K562 (cell line): ENCODE results near the gene USP22. TPM values are rescaled to one million over a fixed set of nuclear protein-coding genes. Genes with fewer than 3 reads are reported as not detected.

Source experiments
- ATAC-seq: fragments of 200-7000 bp; cut with Tn5 transposase; 3 replicates; pipeline ENCODE4 v1.9.1; 2020; ENCODE audit warnings: moderate library complexity
- BruUV-seq: library from RNA; stranded (reverse); fragments of 400-500 nt; replicated peaks from 2 replicates; lab custom pipeline; 2021; lab: Mats Ljungman, UMichigan
- CTCF ChIA-PET: fragments of 300-600 bp; formaldehyde crosslinking; extraction: SDS; loops from one replicate; lab custom pipeline; 2021; ENCODE audit warnings: low intra/inter-chr PET ratio; lab: Yijun Ruan, JAX
- POLR2A ChIA-PET: fragments of 300-600, 350-650 bp; sonication (Branson Sonifier 250); formaldehyde crosslinking; extraction: SDS; loops from one replicate; lab custom pipeline; 2021; ENCODE audit warnings: antibody characterized with exemption, inconsistent platforms; lab: Yijun Ruan, JAX
- DNase-seq, 4 experiments: peaks; one replicate each; pipeline versions ENCODE4 v3.0.0 to v3.0.0-alpha.2; 2011 to 2018; ENCODE audit warnings: low spot score in 3 of 4, mixed read lengths in 3 of 4; ENCODE audit errors: extremely low read depth in 1 of 4
- FAIRE-seq: peaks from 2 replicates; lab custom pipeline; 2011; peaks lifted over from hg19 to GRCh38; lab: Jason Lieb, UNC
- H2AFZ ChIP-seq: 2 replicates; pipeline ENCODE4 v1.6.0; 2011; ENCODE audit warnings: low read depth, low read length, control low read depth, inconsistent platforms
- H3K27ac ChIP-seq: fragments of 200-600 bp; 3 replicates; pipeline ENCODE4 v1.8.0; 2011; ENCODE audit warnings: low read depth, mild to moderate bottlenecking, control low read depth, inconsistent platforms, low read length, moderate library complexity, mixed read lengths; ENCODE audit errors: extremely low read depth
- H3K27me3 ChIP-seq, 2 experiments: fragments of 300-600 bp in 1 of 2; 2 replicates in 1 of 2; 3 replicates in 1 of 2; pipeline versions ENCODE4 v1.6.0 to v1.8.0; 2011; ENCODE audit warnings: inconsistent platforms in 2 of 2, low read length in 2 of 2, mild to moderate bottlenecking in 1 of 2, mixed read lengths in 1 of 2, moderate library complexity in 1 of 2; ENCODE audit not compliant: control insufficient read depth in 2 of 2, insufficient read depth in 2 of 2
- H3K36me3 ChIP-seq: fragments of 300-600 bp; 3 replicates; pipeline ENCODE4 v1.8.0; 2011; ENCODE audit warnings: mild to moderate bottlenecking, low read length, inconsistent platforms; ENCODE audit not compliant: control insufficient read depth, insufficient read depth
- H3K4me1 ChIP-seq, 2 experiments: fragments of 200-600 bp in 1 of 2; replicated peaks in 1 of 2; 2 replicates in 1 of 2; 3 replicates in 1 of 2; pipeline versions ENCODE4 v1.5.1 to v1.8.0; 2011; ENCODE audit warnings: inconsistent platforms in 2 of 2, low read length in 2 of 2, mild to moderate bottlenecking in 1 of 2, mixed read lengths in 1 of 2, moderate library complexity in 1 of 2; ENCODE audit not compliant: control insufficient read depth in 2 of 2, insufficient read depth in 2 of 2
- H3K4me2 ChIP-seq: 2 replicates; pipeline ENCODE4 v1.6.1; 2011; ENCODE audit warnings: low read length, control low read depth, inconsistent platforms, mixed read lengths; ENCODE audit not compliant: insufficient read depth
- H3K4me3 ChIP-seq: fragments of 200-600 bp; sonication (generic), shearing (Covaris generic); 2 replicates; pipeline ENCODE4 v1.5.1; 2016; ENCODE audit warnings: control low read depth, inconsistent platforms
- H3K79me2 ChIP-seq: fragments of 200-600 bp; 3 replicates; pipeline ENCODE4 v1.8.0; 2011; ENCODE audit warnings: low read length, inconsistent platforms; ENCODE audit not compliant: control insufficient read depth, insufficient read depth
- H3K9ac ChIP-seq, 2 experiments: 2 replicates each; pipeline versions ENCODE4 v1.6.0 to v1.6.1; 2011; ENCODE audit warnings: low read depth in 2 of 2, low read length in 2 of 2, control low read depth in 1 of 2, inconsistent platforms in 1 of 2, mild to moderate bottlenecking in 1 of 2, mixed read lengths in 1 of 2; ENCODE audit not compliant: insufficient read depth in 1 of 2
- H3K9me1 ChIP-seq: one replicate; pipeline ENCODE4 v1.6.0; 2011; ENCODE audit warnings: inconsistent platforms, mild to moderate bottlenecking, low read length, moderate library complexity; ENCODE audit not compliant: control insufficient read depth, insufficient read depth
- H3K9me3 ChIP-seq: replicated peaks from 2 replicates; pipeline ENCODE4 v1.5.1; 2011; ENCODE audit warnings: low read depth, low read length, inconsistent platforms; ENCODE audit not compliant: control insufficient read depth, insufficient read depth
- H4K20me1 ChIP-seq: replicated peaks from 2 replicates; pipeline ENCODE4 v1.6.1; 2011; ENCODE audit warnings: low read length, inconsistent platforms, mixed read lengths; ENCODE audit not compliant: control insufficient read depth, insufficient read depth
- ELF1 ChIP-seq: fragments of 200-800 bp; sonication (Bioruptor generic); IDR thresholded peaks from 2 replicates; pipeline ENCODE4 v1.6.1; 2016; ENCODE audit warnings: missing genetic modification characterization, missing compliant biosample characterization
- FOXA3 ChIP-seq, 2 experiments: fragments of 450-650 bp in 1 of 2; sonication (generic) in 1 of 2; formaldehyde crosslinking; IDR thresholded peaks in 1 of 2; conservative IDR thresholded peaks in 1 of 2; 2 replicates each; pipeline versions ENCODE4 v1.4.0 to v1.8.0; 2020 to 2022; ENCODE audit warnings: mild to moderate bottlenecking in 2 of 2, missing genetic modification reagents in 1 of 2
- RBFOX2 ChIP-seq: fragments of 200-400 bp; formaldehyde crosslinking; IDR thresholded peaks from 2 replicates; pipeline ENCODE4 v1.6.1; 2017; ENCODE audit warnings: low read depth, mild to moderate bottlenecking, low read length, moderate library complexity
- TAL1 ChIP-seq: fragments of 450-650 bp; IDR thresholded peaks from 2 replicates; pipeline ENCODE4 v1.6.1; 2016; ENCODE audit warnings: mild to moderate bottlenecking
- TCF7L2 ChIP-seq: fragments of 150-350 bp; IDR thresholded peaks from 2 replicates; pipeline ENCODE4 v1.6.1; 2016; ENCODE audit warnings: low read depth, mild to moderate bottlenecking, low read length, moderate library complexity
- THRB ChIP-seq: fragments of 450-650 bp; formaldehyde crosslinking; conservative IDR thresholded peaks from 2 replicates; pipeline ENCODE4 v1.4.0; 2022; ENCODE audit warnings: mild to moderate bottlenecking, missing genetic modification characterization
- WGBS: fragments of 100-300 bp; shearing (Covaris generic); methylation state at CpG from one replicate; pipeline ENCODE4 v1.1.6; 2016; ENCODE audit warnings: low coverage, mixed read lengths; ENCODE audit not compliant: insufficient coverage; ENCODE audit errors: missing lambda C conversion rate; 5-methylcytosine and 5-hydroxymethylcytosine counted together
- in situ Hi-C: fragments of 300-500 bp; cut with MboI; formaldehyde crosslinking; loops from 4 replicates; pipeline ENCODE4 v1.15.0; 2018; ENCODE audit warnings: inconsistent platforms, mixed read lengths
- intact Hi-C: fragments of 100-400 bp; cut with micrococcal nuclease; formaldehyde crosslinking; loops from 2 replicates; pipeline ENCODE4 v1.14.2; 2022
- polyA plus RNA-seq, 8 experiments: library from polyadenylated mRNA; depleted of rRNA in 4 of 8; stranded (reverse) in 5 of 8; unstranded in 3 of 8; fragments of >200 nt; fragmentation: Nextera tagmentation in 2 of 8; fragmentation: Illumina TruSeq in 1 of 8; extraction: Ambion mirVana in 2 of 8; extraction: Trizol in 1 of 8; gene quantifications; 2 replicates each; pipeline versions ENCODE4 v1.2.1 to v1.2.3, GENCODE V29; 2011 to 2014; ENCODE audit warnings: inconsistent platforms in 1 of 8, missing spikeins in 1 of 8
- total RNA-seq, 7 experiments: library from RNA; depleted of rRNA in 6 of 7; stranded (reverse); fragments of >200 nt in 6 of 7; fragmentation: Illumina TruSeq in 2 of 7; extraction: Trizol in 2 of 7; gene quantifications; 2 replicates each; pipeline versions ENCODE4 v1.2.1 to v1.2.3, GENCODE V29; 2011 to 2021; ENCODE audit warnings: low replicate concordance in 1 of 7
- TF ChIP-seq, protein P1 (sequence below): fragments of 450-650 bp; IDR thresholded peaks from 2 replicates; pipeline ENCODE4 v1.6.1; 2018; ENCODE audit not compliant: partially characterized antibody
- TF ChIP-seq, protein P2 (sequence below): fragments of 250-450 bp; sonication (Bioruptor Pico); IDR thresholded peaks from 2 replicates; pipeline ENCODE4 v1.5.1; 2021; ENCODE audit warnings: mild to moderate bottlenecking

USP22 gene
- total and polyA plus RNA-seq, 9 of the 15 experiments (the other 6 are each of a cell fraction or from before 2014, with no cell fraction given), result 6.5 to 113 (median 58.9) TPM

GRCh38 chr17:20982589-20983358, 60.0 kb downstream of the USP22 start:
- no peak overlapping the region for H2AFZ ChIP-seq
- H3K4me2 ChIP-seq, result no peak overlapping the region
- no peak overlapping the region for H3K27ac ChIP-seq
- CTCF ChIA-PET, result no interaction called here
- H3K4me3 ChIP-seq, result no peak overlapping the region
- H3K9me1 ChIP-seq, result no peaks in the 10 kb centered on the region
- H3K36me3 ChIP-seq, result peaks cover 13% of the 10 kb centered on the region; the same call in 2 of the 3 replicates
- intact Hi-C loops, result no loop called here
- no TSS peak for BruUV-seq
- no peaks in the 10 kb centered on the region for H4K20me1 ChIP-seq
- no peaks in the 10 kb centered on the region for H3K79me2 ChIP-seq
- no peak for TF ChIP-seq RBFOX2
- no peak for TF ChIP-seq ELF1
- TF ChIP-seq, protein P1, sequence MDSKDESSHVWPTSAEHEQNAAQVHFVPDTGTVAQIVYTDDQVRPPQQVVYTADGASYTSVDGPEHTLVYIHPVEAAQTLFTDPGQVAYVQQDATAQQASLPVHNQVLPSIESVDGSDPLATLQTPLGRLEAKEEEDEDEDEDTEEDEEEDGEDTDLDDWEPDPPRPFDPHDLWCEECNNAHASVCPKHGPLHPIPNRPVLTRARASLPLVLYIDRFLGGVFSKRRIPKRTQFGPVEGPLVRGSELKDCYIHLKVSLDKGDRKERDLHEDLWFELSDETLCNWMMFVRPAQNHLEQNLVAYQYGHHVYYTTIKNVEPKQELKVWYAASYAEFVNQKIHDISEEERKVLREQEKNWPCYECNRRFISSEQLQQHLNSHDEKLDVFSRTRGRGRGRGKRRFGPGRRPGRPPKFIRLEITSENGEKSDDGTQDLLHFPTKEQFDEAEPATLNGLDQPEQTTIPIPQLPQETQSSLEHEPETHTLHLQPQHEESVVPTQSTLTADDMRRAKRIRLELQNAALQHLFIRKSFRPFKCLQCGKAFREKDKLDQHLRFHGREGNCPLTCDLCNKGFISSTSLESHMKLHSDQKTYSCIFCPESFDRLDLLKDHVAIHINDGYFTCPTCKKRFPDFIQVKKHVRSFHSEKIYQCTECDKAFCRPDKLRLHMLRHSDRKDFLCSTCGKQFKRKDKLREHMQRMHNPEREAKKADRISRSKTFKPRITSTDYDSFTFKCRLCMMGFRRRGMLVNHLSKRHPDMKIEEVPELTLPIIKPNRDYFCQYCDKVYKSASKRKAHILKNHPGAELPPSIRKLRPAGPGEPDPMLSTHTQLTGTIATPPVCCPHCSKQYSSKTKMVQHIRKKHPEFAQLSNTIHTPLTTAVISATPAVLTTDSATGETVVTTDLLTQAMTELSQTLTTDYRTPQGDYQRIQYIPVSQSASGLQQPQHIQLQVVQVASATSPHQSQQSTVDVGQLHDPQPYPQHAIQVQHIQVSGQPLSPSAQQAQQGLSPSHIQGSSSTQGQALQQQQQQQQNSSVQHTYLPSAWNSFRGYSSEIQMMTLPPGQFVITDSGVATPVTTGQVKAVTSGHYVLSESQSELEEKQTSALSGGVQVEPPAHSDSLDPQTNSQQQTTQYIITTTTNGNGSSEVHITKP, result peak; percentile 73
- TF ChIP-seq TCF7L2, result no peak
- TF ChIP-seq FOXA3 (CRISPR knock-in tag; conservative IDR thresholded peaks at IDR 0.05 in 1 of 2, IDR thresholded peaks at IDR 0.05 in 1 of 2), result no peak
- TF ChIP-seq THRB (CRISPR knock-in tag), result no peak
- TF ChIP-seq, protein P2, sequence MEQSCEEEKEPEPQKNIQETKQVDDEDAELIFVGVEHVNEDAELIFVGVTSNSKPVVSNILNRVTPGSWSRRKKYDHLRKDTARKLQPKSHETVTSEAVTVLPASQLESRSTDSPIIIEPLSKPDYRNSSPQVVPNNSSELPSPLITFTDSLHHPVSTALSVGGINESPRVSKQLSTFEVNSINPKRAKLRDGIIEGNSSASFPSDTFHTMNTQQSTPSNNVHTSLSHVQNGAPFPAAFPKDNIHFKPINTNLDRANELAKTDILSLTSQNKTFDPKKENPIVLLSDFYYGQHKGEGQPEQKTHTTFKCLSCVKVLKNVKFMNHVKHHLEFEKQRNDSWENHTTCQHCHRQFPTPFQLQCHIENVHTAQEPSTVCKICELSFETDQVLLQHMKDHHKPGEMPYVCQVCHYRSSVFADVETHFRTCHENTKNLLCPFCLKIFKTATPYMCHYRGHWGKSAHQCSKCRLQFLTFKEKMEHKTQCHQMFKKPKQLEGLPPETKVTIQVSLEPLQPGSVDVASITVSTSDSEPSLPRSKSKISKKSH (CRISPR knock-in tag), result no peak
- no peak for TF ChIP-seq TAL1
- TF ChIP-seq, all 486 proteins: peak for 1
- H3K9ac ChIP-seq, result no peak overlapping the region
- no peak for ATAC-seq
- 71% methylated on average over 5 of the region's 17 CpGs for WGBS
- in situ Hi-C loops, result no loop called here
- no peaks in the 10 kb centered on the region for H3K9me3 ChIP-seq
- no peak for DNase-seq
- peaks cover 0 to 11% of the 10 kb centered on the region in 2 experiments; a peak in 3 of 5 replicates for H3K4me1 ChIP-seq
- POLR2A ChIA-PET, result no interaction called here
- no peak for FAIRE-seq
- no peaks in the 10 kb centered on the region for H3K27me3 ChIP-seq
